ENCODE measurements around the gene SACS.

- TF ChIP-seq SIN3A (IDR thresholded peaks at IDR 0.05; ENCODE audit: low read depth) (no peak), JUND (IDR thresholded peaks at IDR 0.05) (no peak), MAX (IDR thresholded peaks at IDR 0.05) (no peak), SRF (IDR thresholded peaks at IDR 0.05; ENCODE audit: low read depth) (no peak), EZH2 (IDR thresholded peaks at IDR 0.05) (no peak), EGR1 (IDR thresholded peaks at IDR 0.05; ENCODE audit: low read depth) (no peak), POLR2AphosphoS5 (IDR thresholded peaks at IDR 0.05; ENCODE audit: low read depth, low read length) (no peak), RAD21 (IDR thresholded peaks at IDR 0.05; ENCODE audit: low read depth) (no peak), POLR2A (IDR thresholded peaks at IDR 0.05; ENCODE audit: borderline replicate concordance, extremely low read depth, insufficient read depth, insufficient read length) (no peak)
- TF ChIP-seq, protein P1, sequence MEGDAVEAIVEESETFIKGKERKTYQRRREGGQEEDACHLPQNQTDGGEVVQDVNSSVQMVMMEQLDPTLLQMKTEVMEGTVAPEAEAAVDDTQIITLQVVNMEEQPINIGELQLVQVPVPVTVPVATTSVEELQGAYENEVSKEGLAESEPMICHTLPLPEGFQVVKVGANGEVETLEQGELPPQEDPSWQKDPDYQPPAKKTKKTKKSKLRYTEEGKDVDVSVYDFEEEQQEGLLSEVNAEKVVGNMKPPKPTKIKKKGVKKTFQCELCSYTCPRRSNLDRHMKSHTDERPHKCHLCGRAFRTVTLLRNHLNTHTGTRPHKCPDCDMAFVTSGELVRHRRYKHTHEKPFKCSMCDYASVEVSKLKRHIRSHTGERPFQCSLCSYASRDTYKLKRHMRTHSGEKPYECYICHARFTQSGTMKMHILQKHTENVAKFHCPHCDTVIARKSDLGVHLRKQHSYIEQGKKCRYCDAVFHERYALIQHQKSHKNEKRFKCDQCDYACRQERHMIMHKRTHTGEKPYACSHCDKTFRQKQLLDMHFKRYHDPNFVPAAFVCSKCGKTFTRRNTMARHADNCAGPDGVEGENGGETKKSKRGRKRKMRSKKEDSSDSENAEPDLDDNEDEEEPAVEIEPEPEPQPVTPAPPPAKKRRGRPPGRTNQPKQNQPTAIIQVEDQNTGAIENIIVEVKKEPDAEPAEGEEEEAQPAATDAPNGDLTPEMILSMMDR (IDR thresholded peaks at IDR 0.05 in 2 of 3, conservative IDR thresholded peaks at IDR 0.05 in 1 of 3; ENCODE audit: borderline replicate concordance in 1 of 3, insufficient read depth in 1 of 3, low read depth in 2 of 3, low read length in 2 of 3) = no peak
- TF ChIP-seq, protein P2, sequence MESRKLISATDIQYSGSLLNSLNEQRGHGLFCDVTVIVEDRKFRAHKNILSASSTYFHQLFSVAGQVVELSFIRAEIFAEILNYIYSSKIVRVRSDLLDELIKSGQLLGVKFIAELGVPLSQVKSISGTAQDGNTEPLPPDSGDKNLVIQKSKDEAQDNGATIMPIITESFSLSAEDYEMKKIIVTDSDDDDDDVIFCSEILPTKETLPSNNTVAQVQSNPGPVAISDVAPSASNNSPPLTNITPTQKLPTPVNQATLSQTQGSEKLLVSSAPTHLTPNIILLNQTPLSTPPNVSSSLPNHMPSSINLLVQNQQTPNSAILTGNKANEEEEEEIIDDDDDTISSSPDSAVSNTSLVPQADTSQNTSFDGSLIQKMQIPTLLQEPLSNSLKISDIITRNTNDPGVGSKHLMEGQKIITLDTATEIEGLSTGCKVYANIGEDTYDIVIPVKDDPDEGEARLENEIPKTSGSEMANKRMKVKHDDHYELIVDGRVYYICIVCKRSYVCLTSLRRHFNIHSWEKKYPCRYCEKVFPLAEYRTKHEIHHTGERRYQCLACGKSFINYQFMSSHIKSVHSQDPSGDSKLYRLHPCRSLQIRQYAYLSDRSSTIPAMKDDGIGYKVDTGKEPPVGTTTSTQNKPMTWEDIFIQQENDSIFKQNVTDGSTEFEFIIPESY (IDR thresholded peaks at IDR 0.05; ENCODE audit: extremely low read depth, insufficient replicate concordance, low read length) = no peak
Observed at GRCh38 chr13:23408026-23408425, 25.5 kb downstream of the SACS start.
